GF-D8 (cell line): Measurements from ENCODE around the gene TAF1A.
"Not testable (repeated sequence)": the region's sequence is repeated elsewhere in the genome, so short reads cannot be mapped to it uniquely, and the experiment has no call there.

ENCODE experiments used
- DNase-seq: peaks from one replicate; lab custom pipeline; 2025; lab: John Stamatoyannopoulos, UW

Gene TAF1A

GRCh38 chr1:222589462-222590302 is at the start of gene TAF1A:
Gene TAF1A, minus strand, starts transcription at chr1:222589933.
- DNase-seq, result peak; percentile 58

GRCh38 chr1:222634180-222635013 is 44.7 kb upstream of the TAF1A start:
- DNase-seq, result peak; percentile 65

GRCh38 chr1:222632749-222633148 is 43.0 kb upstream of the TAF1A start:
- DNase-seq, result no peak

- DNase-seq, result no peak
Observed at GRCh38 chr1:222631611-222632208, 42.0 kb upstream of the TAF1A start.

GRCh38 chr1:222629921-222630535 is 40.3 kb upstream of the TAF1A start:
- no peak for DNase-seq

GRCh38 chr1:222627232-222627631 is 37.5 kb upstream of the TAF1A start:
- no peak for DNase-seq

- no peak for DNase-seq
Observed at GRCh38 chr1:222624214-222624613, 34.5 kb upstream of the TAF1A start.

- no peak for DNase-seq
Observed at GRCh38 chr1:222623458-222623857, 33.7 kb upstream of the TAF1A start.

GRCh38 chr1:222622765-222623164 is 33.0 kb upstream of the TAF1A start:
- DNase-seq, result no peak

- no peak for DNase-seq
Observed at GRCh38 chr1:222620566-222620965, 30.8 kb upstream of the TAF1A start.

GRCh38 chr1:222618880-222619596 is 29.3 kb upstream of the TAF1A start:
- no peak for DNase-seq

- no peak for DNase-seq
Observed at GRCh38 chr1:222618001-222618879, 28.5 kb upstream of the TAF1A start, which contains the start of gene MIA3. Gene MIA3, plus strand, starts transcription at chr1:222618097. Its CDS starts 14 bp downstream, at chr1:222618111.

- DNase-seq, result peak; percentile 17
Observed at GRCh38 chr1:222617367-222617951, 27.7 kb upstream of the TAF1A start.

- DNase-seq, result no peak
Observed at GRCh38 chr1:222616525-222616924, 26.8 kb upstream of the TAF1A start.

- no peak for DNase-seq
Observed at GRCh38 chr1:222613627-222614026, 23.9 kb upstream of the TAF1A start.

GRCh38 chr1:222610728-222611127 is 21.0 kb upstream of the TAF1A start:
- no peak for DNase-seq

GRCh38 chr1:222609111-222609510 is 19.4 kb upstream of the TAF1A start:
- DNase-seq, result not testable (repeated sequence)

- DNase-seq, result no peak
Observed at GRCh38 chr1:222606757-222607156, 17.0 kb upstream of the TAF1A start.

GRCh38 chr1:222601257-222601656 is 11.5 kb upstream of the TAF1A start:
- DNase-seq, result no peak

- no peak for DNase-seq
Observed at GRCh38 chr1:222600281-222600680, 10.5 kb upstream of the TAF1A start.
